DMS153 treated with DMSO at 0.1 percent for 48 hours (cell line): ENCODE results near the gene ALDH18A1.
"Not testable (repeated sequence)": the region's sequence is repeated elsewhere in the genome, so short reads cannot be mapped to it uniquely, and the experiment has no call there.

ENCODE experiments used
- DNase-seq: peaks from one replicate; lab custom pipeline; 2025; ENCODE audit not compliant: unreplicated experiment; lab: John Stamatoyannopoulos, UW

Gene ALDH18A1

DNA sequence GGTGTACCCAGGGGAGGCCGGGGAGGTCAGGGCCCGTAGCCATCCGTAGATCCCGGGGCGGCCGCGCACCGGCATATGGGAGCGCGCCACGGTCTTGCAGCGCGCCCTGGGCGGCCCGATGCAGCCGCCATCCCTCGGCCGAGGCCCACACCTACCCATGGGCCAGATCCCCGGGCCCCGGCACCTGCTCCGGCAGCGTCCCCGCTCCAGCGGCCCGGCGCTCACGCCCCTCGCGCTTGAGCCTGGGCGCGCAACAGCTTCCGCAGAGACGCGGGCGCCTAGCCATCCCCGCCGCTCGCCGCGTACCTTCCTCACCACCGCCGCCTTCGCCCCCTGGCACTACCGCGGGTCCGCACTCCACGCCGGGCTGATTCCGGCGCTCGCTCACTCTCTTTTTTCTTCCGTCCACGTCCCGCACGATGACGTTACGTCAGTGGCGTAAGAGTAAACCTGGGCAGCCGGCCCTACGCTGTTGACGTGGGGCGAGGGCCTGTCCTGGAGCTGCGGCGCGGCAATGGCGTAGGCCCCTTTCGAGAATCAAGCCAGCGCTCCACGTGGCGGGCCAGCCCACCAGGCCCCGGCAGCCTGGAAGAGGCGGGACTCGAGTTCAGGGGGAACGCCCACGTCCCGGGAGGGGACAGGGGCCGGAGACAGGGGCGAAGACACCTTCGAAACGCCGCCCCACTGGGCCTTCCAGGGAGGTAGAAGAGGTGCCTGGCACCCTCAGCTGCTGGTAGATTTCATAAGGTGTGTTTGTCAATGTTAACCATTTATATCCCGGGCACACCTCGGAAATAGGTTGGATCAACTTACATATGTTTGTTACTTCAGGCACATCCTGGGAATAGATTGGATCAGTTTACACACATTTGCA, at the start of gene ALDH18A1:
TSS of gene ALDH18A1 (minus strand) at position 421 of the 874 bp plus-strand sequence. CDS start 3,334 bp downstream, outside the sequence.
- peak; percentile 69 for DNase-seq

- no peak for DNase-seq
These were observed 41.9 kb upstream of the ALDH18A1 start for GRCh38 chr10:95698415-95698814.

DNA sequence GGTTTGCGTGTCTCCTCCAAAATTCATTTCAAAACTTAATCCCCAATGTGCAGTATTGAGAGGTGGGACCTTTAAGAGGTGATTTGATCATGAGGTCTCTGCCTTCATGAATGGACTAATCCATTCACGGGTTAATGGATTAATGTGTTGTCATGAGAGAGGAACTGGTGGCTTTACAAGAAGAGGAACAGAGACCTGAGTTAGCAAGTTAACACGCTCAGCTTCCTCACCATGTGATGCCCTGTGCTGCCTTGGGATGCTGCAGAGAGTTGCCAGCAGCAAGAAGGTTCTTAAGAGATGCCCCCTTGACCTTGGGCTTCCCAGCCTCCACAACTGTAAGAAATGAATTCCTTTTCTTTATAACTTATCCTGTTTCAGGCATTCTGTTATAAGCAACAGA, 40.9 kb upstream of the ALDH18A1 start:
- no peak for DNase-seq

DNA sequence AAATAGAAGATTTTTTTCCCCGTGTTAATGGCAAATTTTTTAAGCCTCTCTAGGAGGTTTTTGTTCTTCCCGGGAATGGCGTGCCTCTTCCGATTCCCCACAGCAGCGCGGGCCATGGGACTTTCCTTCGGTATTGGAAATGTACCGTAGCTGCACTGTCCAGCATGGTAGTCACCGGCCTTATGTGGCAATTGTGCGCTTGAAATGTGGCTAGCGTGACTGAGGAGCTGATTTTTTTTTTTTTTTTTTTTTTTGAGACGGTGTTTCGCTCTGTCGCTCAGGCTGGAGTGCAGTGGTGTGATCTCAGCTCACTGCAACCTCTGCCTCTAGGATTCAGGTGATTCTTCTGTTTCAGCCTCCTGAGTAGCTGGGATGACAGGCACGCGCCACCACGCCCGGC, 38.2 kb upstream of the ALDH18A1 start:
- DNase-seq, result no peak

- peak; percentile 96 for DNase-seq
These were observed 37.4 kb upstream of the ALDH18A1 start, which contains the start of gene TCTN3 for GRCh38 chr10:95693668-95694534. Gene TCTN3 (minus strand): TSS chr10:95693927. CDS start chr10:95693899, 28 bp downstream.

DNA sequence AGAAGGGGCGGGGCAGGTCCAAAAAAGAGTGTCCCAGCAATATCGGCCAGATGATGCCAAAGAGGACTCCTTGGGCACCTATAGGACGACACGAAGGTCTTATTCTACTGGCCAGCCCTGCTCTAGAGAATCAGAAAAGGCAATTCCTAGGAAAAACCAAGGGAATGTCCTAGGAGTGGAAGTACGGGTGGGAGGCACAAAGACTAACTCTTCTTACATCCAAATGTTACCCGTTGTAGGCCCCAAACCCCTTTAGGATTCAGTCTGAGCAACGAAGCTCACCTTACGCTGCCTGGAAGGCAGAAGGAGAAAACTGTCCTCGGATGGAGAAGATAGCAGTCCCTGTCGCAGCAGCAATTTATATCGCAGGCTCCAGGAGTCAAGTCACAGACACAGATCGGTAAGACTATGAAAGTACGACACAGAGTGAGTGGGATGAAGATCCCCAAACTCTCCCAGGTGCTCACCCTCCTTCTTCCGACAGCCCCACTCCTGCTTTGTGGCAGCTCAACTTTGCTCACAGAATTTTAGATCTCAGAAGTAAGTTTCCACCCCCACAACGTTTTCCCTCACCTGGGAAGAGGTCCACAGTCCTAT, 36.7 kb upstream of the ALDH18A1 start:
- no peak for DNase-seq

DNA sequence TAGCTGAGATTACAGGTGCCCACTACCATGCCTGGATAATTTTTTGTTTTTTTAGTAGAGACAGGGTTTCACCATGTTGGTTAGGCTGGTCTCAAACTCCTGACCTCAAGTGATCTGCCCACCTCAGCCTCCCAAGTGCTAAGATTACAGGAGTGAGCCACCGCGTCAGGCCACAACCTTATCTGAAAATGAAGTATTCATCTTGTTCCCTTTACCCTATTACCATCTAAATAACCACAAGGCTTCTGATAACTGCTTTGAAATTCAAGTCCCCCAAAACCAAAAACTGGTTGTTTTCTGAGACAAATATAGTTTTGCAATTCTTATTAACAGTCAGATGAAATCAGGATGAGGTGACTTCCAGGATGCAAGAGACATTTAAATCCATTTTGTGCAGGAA, 34.8 kb upstream of the ALDH18A1 start:
- DNase-seq, result no peak

DNA sequence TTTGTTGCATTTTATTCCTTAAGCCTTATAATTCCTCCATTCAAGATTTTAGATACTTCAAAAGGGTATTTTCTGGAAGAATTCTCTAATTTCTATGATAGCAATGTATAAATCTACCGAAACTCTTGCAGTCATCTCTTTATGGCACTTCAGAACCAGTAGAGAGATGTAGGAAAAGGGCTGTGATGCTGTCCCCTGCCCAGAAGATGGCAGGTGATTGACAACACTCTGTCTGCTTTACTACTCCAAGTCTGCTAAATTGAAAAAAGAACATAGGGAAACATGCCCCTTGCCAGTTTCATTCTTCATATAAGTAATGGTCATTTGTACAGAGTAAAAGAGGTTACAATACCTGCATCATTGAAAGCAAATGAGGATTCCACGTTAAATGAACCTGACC, 32.1 kb upstream of the ALDH18A1 start:
- DNase-seq, result no peak

GRCh38 chr10:95683966-95684365, 27.5 kb upstream of the ALDH18A1 start:
- DNase-seq, result no peak

DNA sequence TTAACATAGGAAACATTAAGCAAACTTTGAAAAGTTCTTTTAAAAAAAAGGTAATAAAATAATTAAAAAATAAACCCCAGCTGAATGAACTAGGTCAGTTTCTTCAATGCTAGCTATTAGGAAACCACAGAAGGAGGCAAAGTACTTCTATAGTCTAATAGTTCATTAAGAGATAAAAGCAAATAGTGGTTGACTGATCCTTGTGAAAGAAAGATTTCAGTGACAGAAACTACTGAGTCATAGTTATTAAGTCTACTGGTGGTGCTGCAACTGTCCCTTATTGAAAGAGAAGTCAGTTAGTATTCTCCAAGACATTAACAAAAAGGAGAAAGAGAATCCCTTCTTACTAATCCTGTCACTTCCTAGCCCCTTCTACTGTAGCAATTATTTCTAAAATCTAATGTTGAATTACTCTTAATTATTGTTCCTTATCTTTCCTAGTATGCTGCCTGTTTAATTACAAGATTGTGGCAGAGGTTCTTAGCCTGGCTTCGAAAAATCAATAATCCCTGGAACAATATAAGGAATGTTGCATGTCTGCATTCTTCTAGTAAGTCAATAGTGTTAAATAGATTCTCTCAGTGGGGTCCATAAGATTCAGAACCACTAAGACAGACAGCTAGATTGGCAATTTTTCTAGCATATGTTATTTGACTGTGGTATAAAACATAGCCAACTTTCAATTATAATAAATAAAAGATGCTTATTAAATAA, 19.0 kb upstream of the ALDH18A1 start:
- no peak for DNase-seq

- no peak for DNase-seq
These were observed 18.1 kb upstream of the ALDH18A1 start for GRCh38 chr10:95674643-95675042.

DNA sequence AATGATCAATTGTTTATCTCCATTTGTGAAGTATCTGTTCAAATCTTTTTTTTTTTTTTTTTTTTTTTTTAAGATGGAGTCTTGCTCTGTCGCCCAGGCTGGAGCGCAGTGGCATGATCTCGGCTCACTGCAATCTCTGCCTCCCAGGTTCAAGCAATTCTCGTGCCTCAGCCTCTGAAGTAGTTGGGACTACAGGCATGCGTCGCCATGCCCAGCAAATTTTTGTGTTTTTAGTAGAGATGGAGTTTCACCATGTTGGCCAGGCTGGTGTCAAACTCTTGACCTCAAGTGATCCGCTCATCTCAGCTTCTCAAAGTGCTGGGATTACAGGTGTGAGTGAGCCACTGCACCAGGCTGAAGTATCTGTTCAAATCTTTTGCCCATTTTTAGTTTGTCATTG, 16.1 kb upstream of the ALDH18A1 start:
- not testable (repeated sequence) for DNase-seq

GRCh38 chr10:95664543-95664942, 8.0 kb upstream of the ALDH18A1 start:
- DNase-seq, result no peak

GRCh38 chr10:95663496-95663895, 7.0 kb upstream of the ALDH18A1 start:
- no peak for DNase-seq

GRCh38 chr10:95661818-95662217, 5.3 kb upstream of the ALDH18A1 start:
- DNase-seq, result no peak

DNA sequence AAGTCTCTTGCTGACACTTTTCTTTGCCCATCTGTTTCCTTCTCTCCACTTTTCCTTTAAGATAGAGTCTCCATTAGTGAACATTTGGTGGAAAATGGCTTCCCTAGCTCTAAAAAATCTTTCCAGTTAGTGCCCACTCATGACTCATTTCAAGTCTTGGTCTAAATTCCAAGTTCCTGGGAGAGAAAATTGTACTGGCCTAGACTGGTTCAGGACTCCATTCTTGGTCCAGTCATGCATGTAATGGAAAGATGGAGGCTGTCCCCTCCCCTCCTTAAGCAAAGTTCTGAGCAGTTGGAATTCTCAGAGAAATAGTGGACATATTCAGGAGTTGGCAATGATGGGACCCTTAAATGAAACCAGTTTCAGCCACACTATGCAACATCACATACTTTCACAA, 3.8 kb upstream of the ALDH18A1 start:
- DNase-seq, result no peak

DNA sequence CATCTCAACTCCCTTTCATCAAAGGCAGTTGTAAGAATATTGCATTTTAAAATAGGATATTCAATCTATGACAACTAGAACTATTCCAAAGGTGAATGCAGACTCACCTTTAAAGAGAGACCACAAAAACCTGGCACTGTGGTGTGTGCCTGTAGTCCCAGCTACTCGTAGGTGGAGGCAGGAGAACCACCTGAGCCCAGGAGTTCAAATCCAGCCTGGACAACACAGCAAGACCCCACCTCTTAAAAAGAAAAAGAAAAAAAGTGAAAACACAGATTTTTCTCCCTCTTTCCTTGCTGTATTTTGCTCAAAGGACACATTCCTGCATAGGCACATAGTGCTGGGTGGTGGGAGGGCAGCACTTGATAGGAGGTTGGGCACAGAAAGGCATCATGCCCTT, 739 bp upstream of the ALDH18A1 start:
- DNase-seq, result no peak

DNA sequence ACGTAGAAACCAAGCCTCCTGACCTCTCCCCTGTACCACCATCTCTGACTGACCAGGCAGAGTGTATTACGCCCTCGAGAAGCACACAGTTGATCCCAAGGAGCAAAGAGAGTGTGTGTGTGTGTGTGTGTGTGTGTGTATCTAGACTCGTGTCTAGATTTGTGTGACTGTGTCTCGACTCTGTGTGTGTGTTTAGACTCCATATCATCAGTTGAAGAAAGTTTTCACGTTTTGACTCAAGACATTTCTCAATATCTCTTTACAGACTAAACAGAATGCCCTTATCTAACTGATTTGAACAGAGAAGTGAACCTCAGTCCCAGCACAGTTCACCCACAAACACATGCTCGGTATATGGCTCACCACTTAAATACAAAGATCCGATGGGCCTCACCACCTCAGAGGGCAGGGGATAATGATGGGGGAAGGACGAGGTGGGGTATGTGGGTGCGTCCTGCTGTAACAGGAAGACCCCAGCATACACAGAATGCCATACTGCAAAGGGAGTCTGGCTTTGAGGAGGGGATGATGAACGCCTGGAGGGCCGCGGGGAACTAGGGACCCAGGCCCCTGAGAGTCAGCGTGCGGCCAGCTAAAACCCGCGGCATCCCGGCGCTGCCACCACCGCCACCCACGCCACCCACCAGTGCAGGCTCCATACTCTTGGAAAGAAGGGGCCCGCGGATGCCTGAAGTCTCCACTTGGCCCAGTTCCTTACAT, 780 bp downstream of the ALDH18A1 start:
- DNase-seq, result no peak

GRCh38 chr10:95653895-95654294, 2.6 kb downstream of the ALDH18A1 start:
- no peak for DNase-seq
